ENCODE results near the gene SEPTIN5. TPM values are rescaled to one million over a fixed set of nuclear protein-coding genes. Genes with fewer than 3 reads are reported as not detected.

The SEPTIN5 gene
- total RNA-seq, 4 donors from 2014 or later, result 21.9 to 51.1 (median 26.4) TPM

DNA sequence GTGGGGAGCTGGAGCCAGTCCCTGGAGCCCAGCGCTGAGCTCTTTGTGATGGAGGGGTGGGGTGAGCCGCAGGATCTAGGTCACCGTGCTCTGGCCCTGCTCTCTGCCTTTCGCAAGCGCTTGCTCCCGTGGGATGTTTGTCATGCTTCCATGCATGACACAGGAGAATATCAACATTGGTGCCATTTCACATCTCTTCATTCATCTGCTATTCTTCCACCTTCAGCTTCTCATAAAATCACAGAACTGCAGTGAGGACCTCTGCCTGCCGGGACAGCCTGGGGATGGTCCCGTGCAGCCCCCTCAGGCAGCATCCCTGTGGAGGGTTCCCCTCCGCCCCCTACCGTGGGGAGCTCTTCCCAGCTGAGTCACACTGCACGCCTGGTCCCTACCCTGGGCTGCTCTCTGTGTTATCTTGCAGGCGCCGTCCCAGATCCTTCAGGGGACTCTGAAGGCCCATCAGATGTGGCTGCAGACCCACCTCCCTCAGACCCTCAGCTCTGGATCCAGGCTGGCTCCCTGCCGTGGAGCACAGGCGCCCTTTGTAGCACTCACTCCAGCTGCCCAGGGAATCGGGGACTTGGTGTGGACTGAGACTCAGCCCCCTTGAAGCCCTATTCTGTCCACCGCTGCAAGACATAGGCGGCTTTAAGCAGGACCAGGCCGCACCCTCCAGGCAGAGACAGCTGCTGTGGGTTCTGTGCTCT, 5.1 kb upstream of the SEPTIN5 start:
- Histone ChIP-seq H3K4me1 (peaks cover 0 to 8% (median 4%) of the 10 kb centered on the region in 3 donors), H3K9me3 (no peaks in the 10 kb centered on the region), H3K36me3 (no peaks in the 10 kb centered on the region), H3K27me3 (peaks cover 40% of the 10 kb centered on the region), H3K4me3 (no peak overlapping the region), H3K27ac (no peak overlapping the region)
- TF ChIP-seq, protein P1, sequence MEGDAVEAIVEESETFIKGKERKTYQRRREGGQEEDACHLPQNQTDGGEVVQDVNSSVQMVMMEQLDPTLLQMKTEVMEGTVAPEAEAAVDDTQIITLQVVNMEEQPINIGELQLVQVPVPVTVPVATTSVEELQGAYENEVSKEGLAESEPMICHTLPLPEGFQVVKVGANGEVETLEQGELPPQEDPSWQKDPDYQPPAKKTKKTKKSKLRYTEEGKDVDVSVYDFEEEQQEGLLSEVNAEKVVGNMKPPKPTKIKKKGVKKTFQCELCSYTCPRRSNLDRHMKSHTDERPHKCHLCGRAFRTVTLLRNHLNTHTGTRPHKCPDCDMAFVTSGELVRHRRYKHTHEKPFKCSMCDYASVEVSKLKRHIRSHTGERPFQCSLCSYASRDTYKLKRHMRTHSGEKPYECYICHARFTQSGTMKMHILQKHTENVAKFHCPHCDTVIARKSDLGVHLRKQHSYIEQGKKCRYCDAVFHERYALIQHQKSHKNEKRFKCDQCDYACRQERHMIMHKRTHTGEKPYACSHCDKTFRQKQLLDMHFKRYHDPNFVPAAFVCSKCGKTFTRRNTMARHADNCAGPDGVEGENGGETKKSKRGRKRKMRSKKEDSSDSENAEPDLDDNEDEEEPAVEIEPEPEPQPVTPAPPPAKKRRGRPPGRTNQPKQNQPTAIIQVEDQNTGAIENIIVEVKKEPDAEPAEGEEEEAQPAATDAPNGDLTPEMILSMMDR (IDR thresholded peaks at IDR 0.05), result no peak
- TF ChIP-seq EP300 (IDR thresholded peaks at IDR 0.05), result no peak
- TF ChIP-seq POLR2AphosphoS5 (IDR thresholded peaks at IDR 0.05), result no peak
- no peak for TF ChIP-seq POLR2A (IDR thresholded peaks at IDR 0.05)
- WGBS, 2 donors (ENCODE audit: low coverage in 1 of 2), result 40 to 91% methylated on average over 2 to 4 of the region's 19 CpGs
- peak; percentile 71 for ATAC-seq

DNA sequence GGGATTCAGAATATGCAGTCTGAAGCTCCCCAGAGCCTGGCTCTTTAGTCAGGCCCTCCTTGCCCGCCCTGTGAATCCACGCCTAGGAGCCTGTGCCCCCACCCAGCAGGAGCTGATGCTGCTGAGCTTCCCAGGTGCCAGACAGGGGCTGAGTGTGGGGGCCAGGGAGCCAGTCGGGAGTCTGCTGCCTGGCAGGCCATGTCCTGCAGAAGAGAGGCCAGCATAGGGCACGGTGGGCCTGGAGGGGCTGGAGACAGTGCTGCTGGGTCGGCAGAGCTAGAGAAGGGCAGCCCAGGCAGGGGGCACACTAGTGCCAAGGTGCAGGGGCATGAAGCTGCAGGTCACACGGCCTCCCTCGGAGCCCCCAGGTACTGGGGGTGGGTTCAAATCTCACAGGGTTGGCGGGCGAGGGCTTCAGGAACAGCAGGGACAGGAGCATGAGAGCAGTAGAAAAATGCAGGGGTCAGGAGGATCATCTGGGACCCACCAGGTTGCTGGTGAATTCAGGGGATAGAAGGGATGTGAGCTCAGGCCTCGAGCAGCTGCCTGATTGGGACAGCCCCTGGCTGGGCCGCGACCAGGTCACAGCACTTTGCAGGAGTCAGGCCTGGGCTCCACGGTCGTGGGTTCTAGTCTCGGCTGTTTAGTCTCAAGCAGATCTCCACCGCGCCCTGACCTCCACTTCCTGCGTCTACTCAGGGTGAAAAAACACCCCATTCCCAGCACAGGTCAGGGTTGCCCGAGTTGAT, 4.1 kb upstream of the SEPTIN5 start:
- Histone ChIP-seq H3K27me3 (peaks cover 38% of the 10 kb centered on the region), H3K36me3 (no peaks in the 10 kb centered on the region), H3K9me3 (no peaks in the 10 kb centered on the region), H3K4me1 (peaks cover 0 to 15% (median 11%) of the 10 kb centered on the region in 3 donors), H3K4me3 (no peak overlapping the region), H3K27ac (no peak overlapping the region)
- 80 to 86% methylated on average over 2 of the region's 19 CpGs for WGBS, 2 donors (ENCODE audit: low coverage in 1 of 2)
- no peak for TF ChIP-seq POLR2AphosphoS5 (IDR thresholded peaks at IDR 0.05)
- ATAC-seq, result no peak

DNA sequence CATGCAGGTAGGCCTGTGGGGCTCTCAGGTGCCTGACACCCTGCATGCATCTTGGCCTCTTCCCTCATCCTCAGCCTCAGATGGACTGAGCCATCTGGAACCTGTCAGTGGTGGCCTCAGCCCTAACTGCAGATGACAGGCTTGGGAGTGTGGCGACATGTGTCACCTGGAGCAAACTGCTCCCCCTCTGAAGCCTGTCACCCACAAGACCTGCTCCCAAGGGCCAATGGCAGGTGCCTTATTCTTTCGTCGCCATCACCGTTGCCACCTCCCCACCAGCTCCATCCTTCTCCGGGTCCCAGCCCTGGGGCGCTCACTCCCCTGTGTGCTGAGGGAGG, 3.6 kb upstream of the SEPTIN5 start:
- WGBS, 2 donors (ENCODE audit: low coverage in 1 of 2), result 85% methylated on average over 4 of the region's 6 CpGs; no CpG with 5 or more reads in 1 of the 2 donors
- TF ChIP-seq EP300 (IDR thresholded peaks at IDR 0.05) (no peak), POLR2AphosphoS5 (IDR thresholded peaks at IDR 0.05) (no peak), POLR2A (IDR thresholded peaks at IDR 0.05) (no peak)
- TF ChIP-seq, protein P1 (IDR thresholded peaks at IDR 0.05), result no peak
- no peaks in the 10 kb centered on the region for H3K36me3 ChIP-seq

DNA sequence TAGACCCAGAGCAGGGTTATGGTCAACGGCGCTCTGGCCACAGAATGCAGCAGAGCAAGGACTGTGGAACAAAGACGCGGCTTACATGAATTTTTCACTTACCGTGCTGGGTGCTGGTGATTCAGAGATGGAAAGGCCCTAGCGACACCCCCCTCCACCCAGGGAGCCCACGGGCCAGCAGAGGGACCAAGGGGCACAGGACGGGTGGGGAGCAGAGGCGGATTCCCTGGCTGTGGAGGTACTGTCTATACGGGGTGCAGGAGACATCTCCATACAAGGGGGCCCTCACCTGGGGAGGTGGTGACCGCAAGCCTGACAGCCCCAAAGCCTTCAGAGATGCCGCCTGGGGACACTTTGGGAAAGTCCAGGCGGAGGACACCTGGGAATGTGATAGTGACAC, 1.1 kb upstream of the SEPTIN5 start:
- H3K9me3 ChIP-seq, result no peaks in the 10 kb centered on the region
- H3K36me3 ChIP-seq, result no peaks in the 10 kb centered on the region
- no peak overlapping the region for H3K27ac ChIP-seq
- peaks cover 0 to 43% (median 20%) of the 10 kb centered on the region in 3 donors for H3K4me1 ChIP-seq
- H3K4me3 ChIP-seq, result no peak overlapping the region
- WGBS, 2 donors (ENCODE audit: low coverage in 1 of 2), result 83 to 85% methylated on average over 4 to 7 of the region's 13 CpGs
- H3K27me3 ChIP-seq, result peaks cover 26% of the 10 kb centered on the region
- TF ChIP-seq POLR2A (IDR thresholded peaks at IDR 0.05) (no peak), EP300 (IDR thresholded peaks at IDR 0.05) (no peak), POLR2AphosphoS5 (IDR thresholded peaks at IDR 0.05) (no peak)
- TF ChIP-seq, protein P1 (IDR thresholded peaks at IDR 0.05), result no peak
- no peak for ATAC-seq

More for the DNA sequence above, 3.6 kb upstream of the SEPTIN5 start:
- ATAC-seq, result no peak
- no peak overlapping the region for H3K27ac ChIP-seq
- peaks cover 0 to 20% (median 13%) of the 10 kb centered on the region in 3 donors for H3K4me1 ChIP-seq
- peaks cover 37% of the 10 kb centered on the region for H3K27me3 ChIP-seq
- no peak overlapping the region for H3K4me3 ChIP-seq
- no peaks in the 10 kb centered on the region for H3K9me3 ChIP-seq

DNA sequence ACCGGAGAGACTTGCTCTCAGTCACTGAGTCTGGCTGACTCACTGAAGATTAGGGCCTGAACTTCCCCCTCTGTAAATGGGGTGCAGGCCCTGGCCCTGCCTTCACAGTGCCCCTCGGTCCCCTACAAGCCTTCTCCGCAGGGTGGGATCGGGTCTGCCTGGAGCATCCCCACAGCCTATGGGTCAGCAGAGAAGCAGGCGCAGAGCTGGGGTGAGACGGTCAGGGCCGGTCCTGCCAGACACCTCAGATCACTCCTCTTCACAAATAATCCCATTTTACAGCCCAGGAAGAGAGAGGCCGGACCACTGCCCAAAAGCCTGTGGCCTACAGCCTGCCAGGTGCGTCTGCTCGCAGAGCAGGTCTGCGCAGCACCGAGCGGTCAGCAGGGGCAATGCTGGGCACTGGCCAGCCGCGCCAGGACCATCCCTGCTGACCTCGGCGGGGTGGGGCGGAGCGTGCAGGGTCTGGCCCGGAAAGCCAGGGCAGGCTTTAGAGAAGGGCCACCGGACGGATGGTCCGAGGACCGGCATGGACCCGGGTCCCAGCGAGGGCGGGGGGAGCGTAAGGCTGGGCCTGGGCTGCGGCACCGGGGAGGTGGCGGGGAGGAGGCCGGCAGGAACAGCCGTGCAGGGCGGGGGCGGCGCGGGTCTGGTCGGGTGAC, 522 bp upstream of the SEPTIN5 start:
- H3K4me3 ChIP-seq, result peak overlapping the region; percentile 34 to 71
- H3K36me3 ChIP-seq, result no peaks in the 10 kb centered on the region
- H3K27ac ChIP-seq, result peak overlapping the region in 1 of 4 donors; percentile 48
- no peaks in the 10 kb centered on the region for H3K9me3 ChIP-seq
- WGBS, 2 donors (ENCODE audit: low coverage in 1 of 2), result no CpG with 5 or more reads among the region's 38 CpGs
- ATAC-seq, result peak; percentile 29
- H3K4me1 ChIP-seq, result peaks cover 0 to 48% (median 25%) of the 10 kb centered on the region in 3 donors
- H3K27me3 ChIP-seq, result peaks cover 32% of the 10 kb centered on the region
- TF ChIP-seq, protein P1 (IDR thresholded peaks at IDR 0.05), result no peak
- TF ChIP-seq POLR2AphosphoS5 (IDR thresholded peaks at IDR 0.05), result no peak
- no peak for TF ChIP-seq EP300 (IDR thresholded peaks at IDR 0.05)
- TF ChIP-seq POLR2A (IDR thresholded peaks at IDR 0.05), result no peak

All from gastroesophageal sphincter (tissue), 4 donors.